ENCODE results near the gene ELOVL2.
"Not testable (repeated sequence)": the region's sequence is repeated elsewhere in the genome, so short reads cannot be mapped to it uniquely, and the experiment has no call there.

ELOVL2 gene

GRCh38 chr6:11021003-11021402 is 23.1 kb downstream of the ELOVL2 start:
- DNase-seq, result no peak

GRCh38 chr6:11018225-11018624 is 25.9 kb downstream of the ELOVL2 start:
- no peak for DNase-seq

GRCh38 chr6:11017090-11017489 is 27.0 kb downstream of the ELOVL2 start:
- DNase-seq, result no peak

GRCh38 chr6:11016452-11016851 is 27.7 kb downstream of the ELOVL2 start:
- no peak for DNase-seq

GRCh38 chr6:11015102-11015501 is 29.0 kb downstream of the ELOVL2 start:
- no peak for DNase-seq

- DNase-seq, result no peak
These were observed 30.4 kb downstream of the ELOVL2 start for GRCh38 chr6:11013721-11014070.

- no peak for DNase-seq
These were observed 31.0 kb downstream of the ELOVL2 start for GRCh38 chr6:11012976-11013720.

GRCh38 chr6:11012295-11012754 is 31.8 kb downstream of the ELOVL2 start:
- no peak for DNase-seq

- no peak for DNase-seq
These were observed 32.3 kb downstream of the ELOVL2 start for GRCh38 chr6:11011787-11012234.

- no peak for DNase-seq
These were observed 34.8 kb downstream of the ELOVL2 start for GRCh38 chr6:11009353-11009752.

GRCh38 chr6:11008821-11009220 is 35.3 kb downstream of the ELOVL2 start:
- no peak for DNase-seq

- DNase-seq, result no peak
These were observed 36.1 kb downstream of the ELOVL2 start for GRCh38 chr6:11007715-11008608.

GRCh38 chr6:11006061-11006460 is 38.0 kb downstream of the ELOVL2 start:
- no peak for DNase-seq

GRCh38 chr6:11003297-11003696 is 40.8 kb downstream of the ELOVL2 start:
- DNase-seq, result not testable (repeated sequence)

- DNase-seq, result no peak
These were observed 41.9 kb downstream of the ELOVL2 start for GRCh38 chr6:11002176-11002575.

GRCh38 chr6:10999994-11000393 is 44.1 kb downstream of the ELOVL2 start:
- DNase-seq, result no peak

GRCh38 chr6:10995114-10995707 is 48.9 kb downstream of the ELOVL2 start:
- no peak for DNase-seq

GRCh38 chr6:10993896-10994295 is 50.2 kb downstream of the ELOVL2 start:
- DNase-seq, result no peak

- no peak for DNase-seq
These were observed 53.0 kb downstream of the ELOVL2 start for GRCh38 chr6:10991115-10991514.

- DNase-seq, result no peak
These were observed 54.5 kb downstream of the ELOVL2 start for GRCh38 chr6:10989587-10989986.

GRCh38 chr6:10984959-10985358 is 59.1 kb downstream of the ELOVL2 start:
- DNase-seq, result not testable (repeated sequence)

- DNase-seq, result no peak
These were observed 62.7 kb downstream of the ELOVL2 start for GRCh38 chr6:10981409-10981808.

GRCh38 chr6:10979603-10980002 is 64.5 kb downstream of the ELOVL2 start:
- DNase-seq, result no peak

Data from amniotic stem cell (primary cell).